Activated naive CD8-positive, alpha-beta T cell treated with anti-CD3 and anti-CD28 coated beads, Interleukin-2, amount 10 ng/mL, durations not matched to agents 7 days and 5 days (primary cell): Measurements from ENCODE around the gene CEBPE. TPM values are rescaled to one million over a fixed set of nuclear protein-coding genes. Genes with fewer than 3 reads are reported as not detected.

Source experiments
- ATAC-seq: fragments of 150-1000 bp; cut with Tn5 transposase; one replicate; pipeline ENCODE4 v1.10.0; 2021; ENCODE audit warnings: low read depth, moderate library complexity
- POLR2A ChIA-PET: fragments of 350-600 bp; sonication (Branson Sonifier 250); formaldehyde crosslinking; loops from one replicate; lab custom pipeline; 2021; ENCODE audit warnings: antibody characterized with exemption; lab: Charles Lee
- DNase-seq: peaks from one replicate; pipeline ENCODE4 v3.0.0; 2021
- H3K27ac Mint-ChIP-seq: one replicate; pipeline ENCODE4 v1.8.0; 2022; ENCODE audit warnings: mild to moderate bottlenecking, mixed read lengths
- H3K27me3 Mint-ChIP-seq: one replicate; pipeline ENCODE4 v1.8.0; 2022; ENCODE audit warnings: mild to moderate bottlenecking, moderate library complexity, mixed read lengths
- H3K36me3 Mint-ChIP-seq: one replicate; pipeline ENCODE4 v1.8.0; 2021; ENCODE audit warnings: mild to moderate bottlenecking, mixed read lengths
- H3K4me1 Mint-ChIP-seq: one replicate; pipeline ENCODE4 v1.8.0; 2021; ENCODE audit warnings: mixed read lengths
- H3K4me3 Mint-ChIP-seq: one replicate; pipeline ENCODE4 v1.8.0; 2022; ENCODE audit warnings: mild to moderate bottlenecking, moderate library complexity, mixed read lengths
- H3K9me3 Mint-ChIP-seq: one replicate; pipeline ENCODE4 v1.8.0; 2021; ENCODE audit warnings: mixed read lengths
- total RNA-seq, 2 experiments: library from RNA; stranded (reverse); gene quantifications; one replicate each; pipeline ENCODE4 v1.2.3, GENCODE V29; 2021

CEBPE gene
- total RNA-seq, 2 experiments from 2014 or later: 1.8 to 2.1 TPM

DNA sequence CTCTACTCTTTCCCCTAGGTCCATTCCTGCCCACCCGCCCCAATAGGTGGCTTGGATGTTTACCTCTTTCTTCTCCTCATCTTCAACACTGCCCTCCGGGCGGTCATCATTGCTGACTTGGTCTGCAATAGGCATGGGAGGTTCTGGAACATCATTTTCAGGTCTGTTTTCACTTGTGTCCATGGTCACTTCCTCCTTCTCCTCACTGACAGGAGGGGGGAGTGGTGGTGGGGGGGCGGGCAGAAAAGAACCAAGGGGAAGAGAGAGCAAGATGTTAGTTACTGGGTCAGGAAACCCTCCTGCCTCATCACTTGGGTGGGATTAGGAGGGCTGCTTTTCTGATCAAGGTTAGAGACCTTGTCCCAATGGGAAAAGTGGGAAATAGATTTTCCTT lies 49.6 kb downstream of the CEBPE start:
- DNase-seq (no peak), ATAC-seq (no peak)
- Mint-ChIP-seq H3K27me3 (no peaks in the 10 kb centered on the region), H3K4me1 (peaks cover 13% of the 10 kb centered on the region), H3K9me3 (no peaks in the 10 kb centered on the region), H3K4me3 (no peak overlapping the region), H3K36me3 (peaks cover 9% of the 10 kb centered on the region), H3K27ac (no peak overlapping the region)
- POLR2A ChIA-PET: interaction anchor here (1.0 to 1.3 kb wide), 4 partner anchors 26 to 86 kb away, joined by 4 to 11 read pairs (median 7); partner anchors contain the start of genes ACIN1 and C14orf119

DNA sequence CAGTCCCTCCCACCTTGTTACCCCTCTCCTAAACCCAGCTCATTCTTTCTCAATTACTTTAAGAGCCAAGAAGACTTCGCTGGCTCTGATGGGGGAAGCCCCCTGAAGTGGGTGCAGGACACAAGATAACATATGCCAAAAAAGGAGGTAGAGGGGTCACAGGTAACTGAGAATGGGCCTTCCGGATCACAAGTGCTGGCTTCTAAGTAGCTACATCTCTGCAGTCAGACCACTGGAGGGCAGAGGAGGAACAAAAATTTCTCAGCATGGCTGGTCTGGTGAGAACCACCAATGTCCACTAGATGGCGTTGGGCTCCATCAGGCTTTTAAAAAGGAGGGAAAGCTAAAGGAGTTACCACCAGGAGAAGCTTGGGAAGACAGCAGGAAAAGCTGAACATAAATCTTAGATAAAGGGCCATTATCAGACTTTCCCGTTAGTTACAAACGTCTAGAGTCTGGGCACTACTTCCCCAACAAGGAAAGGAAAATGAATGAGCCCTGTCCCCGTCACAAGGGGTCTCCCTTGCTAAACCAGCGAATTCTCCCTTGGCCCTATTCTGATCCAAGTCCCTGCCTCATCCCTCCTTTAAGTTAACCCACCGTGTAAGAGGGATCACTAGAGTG lies 50.2 kb downstream of the CEBPE start:
- peaks cover 10% of the 10 kb centered on the region for H3K36me3 Mint-ChIP-seq
- peaks cover 13% of the 10 kb centered on the region for H3K4me1 Mint-ChIP-seq
- H3K4me3 Mint-ChIP-seq: peak overlapping the region; percentile 41
- H3K27me3 Mint-ChIP-seq: no peaks in the 10 kb centered on the region
- no peak for DNase-seq
- ATAC-seq: peak; percentile 71
- POLR2A ChIA-PET: interaction anchor here (0.7 to 1.3 kb wide), 5 partner anchors 26 to 86 kb away, joined by 4 to 11 read pairs (median 5); partner anchors contain the start of genes ACIN1 and C14orf119
- H3K9me3 Mint-ChIP-seq: no peaks in the 10 kb centered on the region
- peak overlapping the region; percentile 31 for H3K27ac Mint-ChIP-seq

GRCh38 chr14:23067847-23068788 lies 50.9 kb downstream of the CEBPE start:
- no peaks in the 10 kb centered on the region for H3K27me3 Mint-ChIP-seq
- no peak for ATAC-seq
- H3K36me3 Mint-ChIP-seq: peaks cover 14% of the 10 kb centered on the region

More at GRCh38 chr14:23067847-23068788, 50.9 kb downstream of the CEBPE start:
- H3K4me3 Mint-ChIP-seq: no peak overlapping the region
- H3K9me3 Mint-ChIP-seq: no peaks in the 10 kb centered on the region
- H3K27ac Mint-ChIP-seq: peak overlapping the region; percentile 31
- H3K4me1 Mint-ChIP-seq: peaks cover 13% of the 10 kb centered on the region
- POLR2A ChIA-PET: interaction anchor here (0.7 to 1.3 kb wide), 5 partner anchors 27 to 85 kb away, joined by 4 to 11 read pairs (median 5); partner anchors contain the start of genes ACIN1 and C14orf119
- DNase-seq: no peak

Other genes starting within 250 kb of the CEBPE start
- gene LRP10, start 247.5 kb downstream of the CEBPE start, total RNA-seq: 10 to 100 TPM; 59.9 to 63.1 TPM
- 1 to 10 TPM; 1.2 TPM for gene REM2, start 236.0 kb downstream of the CEBPE start, total RNA-seq
- 10 to 100 TPM; 91.7 to 98.0 TPM for gene RBM23, start 200.1 kb downstream of the CEBPE start, total RNA-seq
- 10 to 100 TPM; 35.7 to 40.1 TPM for gene PRMT5, start 189.9 kb downstream of the CEBPE start, total RNA-seq
- 10 to 100 TPM; 60.5 to 62.6 TPM for gene HAUS4, start 162.2 kb downstream of the CEBPE start, total RNA-seq
- gene AJUBA, start 136.7 kb downstream of the CEBPE start, total RNA-seq: 1 to 10 TPM in 1 of 2 experiments, under 1 TPM in 1; 0.97 to 1.3 TPM
- gene C14orf93, start 109.1 kb downstream of the CEBPE start, total RNA-seq: 10 to 100 TPM; 11.4 to 11.6 TPM
- gene PSMB5, start 84.4 kb downstream of the CEBPE start, total RNA-seq: 10 to 100 TPM; 49.0 to 54.5 TPM
- not detected for gene PSMB11, start 77.0 kb downstream of the CEBPE start, total RNA-seq
- 1 to 10 TPM; 2.3 to 2.4 TPM for gene CDH24, start 61.7 kb downstream of the CEBPE start, total RNA-seq
- 100 to 1,000 TPM; 212 to 214 TPM for gene ACIN1, start 24.1 kb downstream of the CEBPE start, total RNA-seq
- gene C14orf119, start 23.8 kb downstream of the CEBPE start, total RNA-seq: 10 to 100 TPM; 46.6 to 47.4 TPM
- gene CIROP, start 14.3 kb downstream of the CEBPE start, total RNA-seq: not detected
- gene SLC7A8, start 64.4 kb upstream of the CEBPE start, total RNA-seq: 1 to 10 TPM; 1.8 to 3.1 TPM
- not detected for gene RNF212B, start 118.7 kb upstream of the CEBPE start, total RNA-seq
- gene HOMEZ, start 166.9 kb upstream of the CEBPE start, total RNA-seq: 10 to 100 TPM; 11.8 to 12.8 TPM
- 10 to 100 TPM; 50.8 to 51.7 TPM for gene PPP1R3E, start 183.6 kb upstream of the CEBPE start, total RNA-seq
- gene BCL2L2, start 187.6 kb upstream of the CEBPE start, total RNA-seq: 1 to 10 TPM; 3.7 to 5.7 TPM
- gene PABPN1, start 202.2 kb upstream of the CEBPE start, total RNA-seq: 100 to 1,000 TPM; 207 to 208 TPM
- gene SLC22A17, start 233.6 kb upstream of the CEBPE start, total RNA-seq: 1 to 10 TPM; 3.4 to 4.8 TPM
- not detected for gene EFS, start 245.9 kb upstream of the CEBPE start, total RNA-seq